GM19023 (cell line): ENCODE measurements around the gene OR10G7.
"Not testable (repeated sequence)": the region's sequence is repeated elsewhere in the genome, so short reads cannot be mapped to it uniquely, and the experiment has no call there.

Experiments used
- ATAC-seq: cut with Tn5 transposase; IDR thresholded peaks from one replicate; pipeline ENCODE4 v1.9.1; 2021; ENCODE audit warnings: mild to moderate bottlenecking, moderate library complexity; ENCODE audit not compliant: unreplicated experiment

Gene OR10G7

DNA sequence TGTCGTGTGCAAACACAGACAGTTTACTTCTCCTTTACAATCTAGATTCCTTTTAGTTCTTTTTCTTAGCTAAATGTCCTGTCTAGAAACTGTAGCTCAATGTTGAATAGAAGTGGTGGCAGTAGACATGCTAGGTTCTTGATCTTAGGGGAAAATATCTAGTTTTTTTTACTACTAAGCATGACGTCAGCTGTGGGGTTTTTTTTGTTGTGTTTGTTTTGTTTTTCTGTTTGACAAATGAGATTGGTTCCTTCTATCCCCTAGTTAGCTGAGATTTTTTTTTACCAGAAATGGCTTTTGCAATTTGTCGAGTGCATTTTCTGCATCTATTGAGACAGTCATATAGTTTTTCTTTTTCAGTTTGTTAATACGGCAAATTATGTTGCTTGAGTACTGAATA, 2.3 kb upstream of the OR10G7 start:
- ATAC-seq, result no peak

- ATAC-seq, result no peak
Observed at GRCh38 chr11:124039557-124039956, 1.6 kb downstream of the OR10G7 start.

DNA sequence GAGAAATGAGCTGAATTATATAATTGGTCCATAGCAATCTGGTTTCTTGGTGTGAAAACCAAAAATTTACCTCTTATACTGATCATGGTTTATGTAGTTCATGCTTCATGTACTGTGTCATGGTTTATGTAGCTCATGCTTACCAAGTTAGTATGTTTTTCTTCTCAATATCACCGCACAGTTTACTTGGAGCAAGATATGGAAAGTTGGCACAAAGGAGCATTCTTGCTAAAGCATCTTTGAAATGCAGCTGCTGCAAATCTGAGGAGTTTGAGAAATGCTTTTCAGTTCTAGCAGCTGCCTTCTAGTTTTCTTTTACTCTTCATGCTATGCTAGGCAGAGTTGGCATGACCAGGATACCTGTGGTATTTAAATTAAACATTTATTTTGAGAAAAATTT, 4.5 kb downstream of the OR10G7 start:
- no peak for ATAC-seq

GRCh38 chr11:124026498-124026897, 14.6 kb downstream of the OR10G7 start, which contains the start of gene OR10G8:
TSS of gene OR10G8 (plus strand) at chr11:124026798. CDS start at chr11:124029623, 2,825 bp downstream.
- no peak for ATAC-seq

- ATAC-seq, result not testable (repeated sequence)
Observed at GRCh38 chr11:124015837-124016236, 25.3 kb downstream of the OR10G7 start.

DNA sequence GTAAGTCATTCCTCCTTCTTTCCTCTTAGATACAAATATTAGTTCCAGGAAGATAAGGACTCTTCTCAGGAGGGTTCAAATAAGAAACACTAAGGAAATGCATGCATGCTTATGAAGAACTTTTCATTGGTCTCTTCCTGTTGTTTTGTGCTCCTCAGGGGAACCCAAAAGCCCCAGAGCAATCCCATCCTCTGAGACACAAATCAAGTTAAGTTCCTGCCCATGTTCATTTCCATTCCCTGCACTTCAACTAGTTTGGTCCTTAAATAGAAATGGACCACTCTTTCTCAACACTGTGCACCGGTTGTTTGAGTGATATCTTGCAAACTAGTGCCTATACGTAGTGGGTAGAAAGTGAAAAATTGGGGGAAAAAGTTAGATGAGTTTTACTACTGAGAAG, 28.4 kb downstream of the OR10G7 start, which contains the start of gene OR10G4:
Gene OR10G4, plus strand, starts transcription at position 301 of the 400 bp plus-strand sequence. CDS start 2,578 bp downstream, outside the sequence.
- ATAC-seq, result no peak

GRCh38 chr11:123995119-123995518, 46.0 kb downstream of the OR10G7 start, which contains the start of gene OR10G6:
TSS of gene OR10G6 (minus strand) at chr11:123995161. CDS start at chr11:123995161, 0 bp downstream.
- no peak for ATAC-seq
